Keratinocyte (primary cell): ENCODE results near the gene OTOGL.

Experiments
- EZH2 ChIP-seq: IDR thresholded peaks from one replicate; pipeline ENCODE4 v1.6.1; 2012; ENCODE audit warnings: inconsistent platforms, mild to moderate bottlenecking, low read length, moderate library complexity
- TF ChIP-seq, protein P1 (sequence below), 3 experiments: IDR thresholded peaks in 1 of 3; conservative IDR thresholded peaks in 1 of 3; optimal IDR thresholded peaks in 1 of 3; 2 replicates in 2 of 3; 3 replicates in 1 of 3; pipeline versions ENCODE3 to v1.5.1; 2011; ENCODE audit warnings: low read length in 3 of 3, mild to moderate bottlenecking in 3 of 3, moderate library complexity in 2 of 3, control low read depth in 1 of 3, inconsistent platforms in 1 of 3; ENCODE audit not compliant: insufficient read depth in 2 of 3; ENCODE audit errors: extremely low read depth in 1 of 3

- TF ChIP-seq, protein P1, sequence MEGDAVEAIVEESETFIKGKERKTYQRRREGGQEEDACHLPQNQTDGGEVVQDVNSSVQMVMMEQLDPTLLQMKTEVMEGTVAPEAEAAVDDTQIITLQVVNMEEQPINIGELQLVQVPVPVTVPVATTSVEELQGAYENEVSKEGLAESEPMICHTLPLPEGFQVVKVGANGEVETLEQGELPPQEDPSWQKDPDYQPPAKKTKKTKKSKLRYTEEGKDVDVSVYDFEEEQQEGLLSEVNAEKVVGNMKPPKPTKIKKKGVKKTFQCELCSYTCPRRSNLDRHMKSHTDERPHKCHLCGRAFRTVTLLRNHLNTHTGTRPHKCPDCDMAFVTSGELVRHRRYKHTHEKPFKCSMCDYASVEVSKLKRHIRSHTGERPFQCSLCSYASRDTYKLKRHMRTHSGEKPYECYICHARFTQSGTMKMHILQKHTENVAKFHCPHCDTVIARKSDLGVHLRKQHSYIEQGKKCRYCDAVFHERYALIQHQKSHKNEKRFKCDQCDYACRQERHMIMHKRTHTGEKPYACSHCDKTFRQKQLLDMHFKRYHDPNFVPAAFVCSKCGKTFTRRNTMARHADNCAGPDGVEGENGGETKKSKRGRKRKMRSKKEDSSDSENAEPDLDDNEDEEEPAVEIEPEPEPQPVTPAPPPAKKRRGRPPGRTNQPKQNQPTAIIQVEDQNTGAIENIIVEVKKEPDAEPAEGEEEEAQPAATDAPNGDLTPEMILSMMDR (optimal IDR thresholded peaks at IDR 0.05 in 1 of 3, IDR thresholded peaks at IDR 0.05 in 1 of 3, conservative IDR thresholded peaks at IDR 0.05 in 1 of 3; ENCODE audit: extremely low read depth in 1 of 3, insufficient read depth in 2 of 3, low read length in 3 of 3): no peak
- no peak for TF ChIP-seq EZH2
Observed at GRCh38 chr12:80314741-80315140, 215.4 kb downstream of the OTOGL start.
